Left lung (tissue), 10 donors: Measurements from ENCODE around the gene AOPEP. TPM values are rescaled to one million over a fixed set of nuclear protein-coding genes. Genes with fewer than 3 reads are reported as not detected.

Source experiments
- ATAC-seq: fragments of 200-7000 bp; cut with Tn5 transposase; one replicate; pipeline ENCODE4 v1.9.1; 2020; ENCODE audit warnings: moderate library complexity
- DNase-seq, 4 donors: peaks; one replicate each; pipeline ENCODE4 v3.0.0-alpha.2; 2013 to 2020
- H3K27ac ChIP-seq, 2 donors: fragments of 200-600 bp; sonication (generic) in 1 of 2; one replicate each; pipeline versions ENCODE4 v1.5.0 to v1.8.0; 2020 to 2021
- H3K27me3 ChIP-seq, 2 donors: fragments of 200-600 bp; sonication (generic) in 1 of 2; one replicate each; pipeline versions ENCODE4 v1.5.0 to v1.8.0; 2020 to 2021
- H3K36me3 ChIP-seq, 2 donors: fragments of 200-600 bp; sonication (generic) in 1 of 2; one replicate each; pipeline versions ENCODE4 v1.5.0 to v1.8.0; 2020 to 2021
- H3K4me1 ChIP-seq, 2 donors: fragments of 200-600 bp; one replicate each; pipeline ENCODE4 v1.8.0; 2021
- H3K4me3 ChIP-seq, 2 donors: fragments of 200-600 bp; sonication (generic) in 1 of 2; one replicate each; pipeline versions ENCODE4 v1.5.0 to v1.8.0; 2020 to 2021; ENCODE audit warnings: mild to moderate bottlenecking in 1 of 2
- H3K9me3 ChIP-seq, 2 donors: fragments of 200-600 bp; sonication (generic) in 1 of 2; one replicate each; pipeline versions ENCODE4 v1.5.0 to v1.8.0; 2020 to 2021
- CTCF ChIP-seq, 2 donors: fragments of 200-600 bp; sonication (generic) in 1 of 2; IDR thresholded peaks; one replicate each; pipeline versions ENCODE4 v1.5.0 to v1.8.0; 2021; ENCODE audit warnings: antibody characterized with exemption in 2 of 2
- intact Hi-C, 2 donors: fragments of 100-400 bp; cut with DNase I; formaldehyde crosslinking; loops; one replicate each; pipeline versions ENCODE4 v1.11.2 to v1.14.2; 2022
- polyA plus RNA-seq, 6 donors: library from polyadenylated mRNA; unstranded; fragments of 120-200 nt; gene quantifications; one replicate each; pipeline ENCODE4 v1.2.1, GENCODE V29; 2013; ENCODE audit not compliant: insufficient read length in 6 of 6
- total RNA-seq, 2 donors: library from RNA; stranded (reverse); fragmentation: NEBNext Ultra II Directional; extraction: Animal tissue kit (Norgen Biotek cat#: 25700); gene quantifications; one replicate each; pipeline ENCODE4 v1.2.1, GENCODE V29; 2021
- donor health status: DM: no; HTN: yes; CAD: no.
- donor health status: DM: no; HTN: no; CAD: no.

Gene AOPEP
- total and polyA plus RNA-seq, 8 donors = 32.5 to 83.2 (median 39.9) TPM

- TF ChIP-seq CTCF (IDR thresholded peaks at IDR 0.05) = no peak
- no peaks in the 10 kb centered on the region for H3K36me3 ChIP-seq
- H3K27me3 ChIP-seq = no peaks in the 10 kb centered on the region
- intact Hi-C loops = no loop called here
- H3K27ac ChIP-seq = no peak overlapping the region
- no peak for DNase-seq
- H3K9me3 ChIP-seq = no peaks in the 10 kb centered on the region
- H3K4me3 ChIP-seq = no peak overlapping the region
- no peak for ATAC-seq
- no peaks in the 10 kb centered on the region for H3K4me1 ChIP-seq
These were observed 41.0 kb downstream of the AOPEP start for GRCh38 chr9:94767331-94768072.

DNA sequence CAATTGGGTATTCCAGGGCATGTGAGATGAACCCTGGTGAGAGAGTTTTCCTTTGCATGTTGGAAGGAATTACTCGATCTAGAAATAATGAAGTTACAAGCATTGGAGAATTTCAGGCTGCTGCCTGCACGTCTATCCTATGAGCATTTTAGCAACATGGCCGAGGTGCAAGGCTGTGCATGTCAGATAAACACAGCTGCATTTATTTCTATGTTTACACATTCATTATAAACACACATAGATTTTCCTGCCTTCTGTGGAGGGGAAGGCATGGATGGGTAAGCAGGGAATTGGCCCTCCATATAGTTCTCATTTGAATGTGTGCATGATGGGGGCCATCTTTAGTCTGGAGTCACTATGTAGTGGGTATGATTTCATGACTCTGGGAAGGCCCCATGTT is 42.3 kb downstream of the AOPEP start:
- no peak for ATAC-seq
- Histone ChIP-seq H3K27ac (no peak overlapping the region), H3K9me3 (no peaks in the 10 kb centered on the region), H3K36me3 (peaks cover 0 to 2% of the 10 kb centered on the region in 2 donors), H3K4me1 (no peaks in the 10 kb centered on the region), H3K27me3 (no peaks in the 10 kb centered on the region), H3K4me3 (no peak overlapping the region)
- TF ChIP-seq CTCF (IDR thresholded peaks at IDR 0.05) = no peak
- intact Hi-C loops = no loop called here
- DNase-seq = peak in 2 of 4 donors; percentile 18 to 30

- intact Hi-C loops = no loop called here
- Histone ChIP-seq H3K9me3 (no peaks in the 10 kb centered on the region), H3K4me3 (no peak overlapping the region), H3K27me3 (no peaks in the 10 kb centered on the region), H3K27ac (no peak overlapping the region), H3K36me3 (peaks cover 0 to 3% of the 10 kb centered on the region in 2 donors), H3K4me1 (no peaks in the 10 kb centered on the region)
- DNase-seq (no peak), ATAC-seq (no peak)
- no peak for TF ChIP-seq CTCF (IDR thresholded peaks at IDR 0.05)
These were observed 43.8 kb downstream of the AOPEP start for GRCh38 chr9:94770334-94770733.

GRCh38 chr9:94771096-94771495 is 44.6 kb downstream of the AOPEP start:
- Histone ChIP-seq H3K27me3 (no peaks in the 10 kb centered on the region), H3K4me3 (no peak overlapping the region), H3K4me1 (no peaks in the 10 kb centered on the region), H3K27ac (no peak overlapping the region), H3K9me3 (no peaks in the 10 kb centered on the region), H3K36me3 (peaks cover 0 to 3% of the 10 kb centered on the region in 2 donors)
- DNase-seq = no peak
- intact Hi-C loops = no loop called here
- ATAC-seq = no peak
- no peak for TF ChIP-seq CTCF (IDR thresholded peaks at IDR 0.05)

- DNase-seq (no peak), ATAC-seq (no peak)
- intact Hi-C loops = no loop called here
- no peak overlapping the region for H3K4me3 ChIP-seq
- no peaks in the 10 kb centered on the region for H3K27me3 ChIP-seq
- peaks cover 0 to 3% of the 10 kb centered on the region in 2 donors for H3K36me3 ChIP-seq
- H3K4me1 ChIP-seq = no peaks in the 10 kb centered on the region
- no peak overlapping the region for H3K27ac ChIP-seq
- TF ChIP-seq CTCF (IDR thresholded peaks at IDR 0.05) = no peak
- H3K9me3 ChIP-seq = no peaks in the 10 kb centered on the region
These were observed 45.6 kb downstream of the AOPEP start for GRCh38 chr9:94772144-94772543.
